ENCODE results near the gene ERV3-1.
"Not testable (repeated sequence)": the region's sequence is repeated elsewhere in the genome, so short reads cannot be mapped to it uniquely, and the experiment has no call there.

- not testable (repeated sequence) for TF ChIP-seq CTCF (IDR thresholded peaks at IDR 0.05 in 2 of 3, conservative IDR thresholded peaks at IDR 0.05 in 1 of 3; ENCODE audit: borderline replicate concordance in 1 of 3, insufficient read depth in 1 of 3, low read depth in 2 of 3, low read length in 2 of 3); EZH2 (IDR thresholded peaks at IDR 0.05); RAD21 (IDR thresholded peaks at IDR 0.05; ENCODE audit: low read depth); POLR2A (IDR thresholded peaks at IDR 0.05; ENCODE audit: borderline replicate concordance, extremely low read depth, insufficient read depth, insufficient read length); CBX3 (IDR thresholded peaks at IDR 0.05; ENCODE audit: low read depth); SP1 (IDR thresholded peaks at IDR 0.05; ENCODE audit: low read depth); POLR2AphosphoS5 (IDR thresholded peaks at IDR 0.05; ENCODE audit: low read depth, low read length); EGR1 (IDR thresholded peaks at IDR 0.05; ENCODE audit: low read depth); ELF1 (IDR thresholded peaks at IDR 0.05; ENCODE audit: borderline replicate concordance, low read depth)
Measured at GRCh38 chr7:65045589-65045988, 39.1 kb upstream of the ERV3-1 start.

All from HCT116 (cell line).